Colon (tissue), 2 donors: ENCODE measurements around the gene TMEM184A.
"Not testable (repeated sequence)": the region's sequence is repeated elsewhere in the genome, so short reads cannot be mapped to it uniquely, and the experiment has no call there.

ENCODE experiments used
- FAIRE-seq: peaks from 2 replicates; lab custom pipeline; 2012; peaks lifted over from hg19 to GRCh38; lab: Jason Lieb, UNC
- donor health status: control.
- donor health status: control.

The TMEM184A gene

GRCh38 chr7:1523208-1523607 is 32.8 kb downstream of the TMEM184A start:
- no peak for FAIRE-seq

DNA sequence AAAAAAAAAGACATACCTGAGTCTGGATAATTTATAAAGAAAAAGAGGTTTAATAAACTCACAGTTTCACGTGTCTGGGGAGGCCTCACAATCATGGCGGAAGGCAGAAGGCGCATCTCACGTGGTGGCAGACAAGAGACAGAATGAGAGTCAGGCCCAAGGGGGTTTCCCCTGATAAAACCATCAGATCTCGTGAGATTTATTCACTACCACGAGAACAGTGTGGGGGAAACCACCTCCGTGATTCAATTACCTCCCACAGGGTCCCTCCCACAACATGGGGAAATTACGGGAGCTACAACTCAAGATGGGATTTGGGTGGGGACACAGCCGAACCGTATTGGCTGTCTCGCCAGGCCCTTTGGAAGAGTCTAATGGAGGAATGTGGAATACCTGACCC is 34.5 kb downstream of the TMEM184A start:
- no peak for FAIRE-seq

- no peak for FAIRE-seq
Observed at GRCh38 chr7:1520539-1521234, 35.3 kb downstream of the TMEM184A start.

- not testable (repeated sequence) for FAIRE-seq
Observed at GRCh38 chr7:1519322-1519922, 36.6 kb downstream of the TMEM184A start.

- FAIRE-seq: no peak
Observed at GRCh38 chr7:1516586-1517251, 39.3 kb downstream of the TMEM184A start.

- not testable (repeated sequence) for FAIRE-seq
Observed at GRCh38 chr7:1515509-1515967, 40.5 kb downstream of the TMEM184A start.

GRCh38 chr7:1514995-1515401 is 41.0 kb downstream of the TMEM184A start:
- FAIRE-seq: no peak

- no peak for FAIRE-seq
Observed at GRCh38 chr7:1514407-1514806, 41.6 kb downstream of the TMEM184A start.

- FAIRE-seq: no peak
Observed at GRCh38 chr7:1513657-1514095, 42.3 kb downstream of the TMEM184A start.

- no peak for FAIRE-seq
Observed at GRCh38 chr7:1512781-1513656, 43.0 kb downstream of the TMEM184A start.

- FAIRE-seq: no peak
Observed at GRCh38 chr7:1511444-1512422, 44.3 kb downstream of the TMEM184A start.

DNA sequence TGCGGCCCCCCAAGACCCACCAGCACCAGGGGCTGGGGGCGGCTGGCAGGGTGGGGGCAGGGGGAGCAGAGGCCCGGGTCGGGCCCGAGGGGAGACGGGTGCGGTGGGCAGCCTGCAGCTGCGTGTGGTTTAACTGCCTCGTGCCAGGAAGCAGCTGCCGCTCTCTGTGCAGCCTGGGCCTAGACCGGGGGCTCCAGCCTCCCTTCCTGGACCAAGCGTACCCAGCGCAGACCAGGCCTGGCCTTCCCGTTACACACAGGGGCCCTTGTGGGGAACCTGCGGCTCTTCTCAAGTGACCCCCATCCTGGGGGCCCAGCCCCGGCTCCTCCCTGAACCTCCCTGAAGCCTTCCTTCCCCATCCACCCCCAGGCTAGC is 45.2 kb downstream of the TMEM184A start:
- no peak for FAIRE-seq

DNA sequence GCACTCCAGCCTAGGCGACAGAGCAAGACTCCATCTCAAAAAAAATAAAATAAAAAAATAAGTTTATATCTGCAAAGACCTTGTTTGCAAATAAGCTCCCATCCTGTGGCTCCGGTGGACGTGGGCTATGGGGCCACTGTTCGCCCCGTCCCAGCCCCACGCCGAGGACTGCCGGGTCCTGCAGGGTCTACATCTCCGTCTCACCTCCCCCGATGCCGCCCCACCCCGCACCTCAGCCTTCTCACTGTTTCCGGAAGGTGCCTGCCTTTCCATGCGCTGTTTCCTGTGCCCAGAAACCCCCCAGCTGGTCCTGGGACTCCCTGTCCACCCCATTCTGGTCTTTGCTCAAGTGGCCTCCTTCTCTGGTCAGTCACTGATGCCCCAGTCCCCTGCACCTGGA is 46.8 kb downstream of the TMEM184A start:
- no peak for FAIRE-seq

- no peak for FAIRE-seq
Observed at GRCh38 chr7:1508277-1508758, 47.7 kb downstream of the TMEM184A start.

DNA sequence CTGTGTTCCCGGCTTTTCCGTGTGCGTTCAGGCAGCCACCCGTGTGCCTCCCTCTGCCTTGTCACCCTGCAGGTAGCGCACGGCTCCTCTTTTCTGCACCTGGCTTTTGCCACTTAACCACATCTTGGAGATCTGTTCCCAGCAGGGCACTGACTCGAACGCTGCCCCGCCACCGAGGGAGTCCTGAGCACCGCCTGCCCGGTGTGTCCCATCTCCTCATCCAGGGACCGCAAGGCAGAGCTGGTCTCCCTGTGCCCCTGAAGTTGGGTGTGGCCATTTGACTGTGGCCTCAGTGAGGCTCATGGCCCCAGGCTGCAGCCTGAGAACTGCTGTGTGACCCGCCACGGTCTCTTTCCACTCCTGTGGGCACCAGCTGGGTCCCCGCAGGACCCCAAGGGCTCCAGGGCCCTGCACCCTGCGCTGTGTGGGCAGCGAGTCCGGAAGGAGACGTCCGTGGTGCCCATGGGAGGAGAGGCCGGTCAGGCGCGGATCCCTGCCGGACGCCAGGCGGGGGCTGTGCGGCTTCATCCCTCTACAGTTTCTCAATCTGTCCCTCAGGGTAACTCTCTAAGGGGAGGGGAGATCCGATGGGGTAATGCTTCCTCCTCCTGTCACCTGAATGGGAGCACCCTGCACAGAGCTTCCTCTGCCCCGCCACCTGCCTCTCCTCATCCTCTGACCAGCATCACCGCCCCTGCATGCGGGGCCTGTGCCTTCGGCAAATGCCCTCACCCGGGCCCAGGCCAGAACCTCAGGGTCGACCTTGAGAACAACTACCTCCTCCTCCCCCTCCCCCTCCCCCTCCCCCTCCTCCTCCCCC is 50.1 kb downstream of the TMEM184A start:
- FAIRE-seq: no peak

GRCh38 chr7:1503816-1504775 is 51.9 kb downstream of the TMEM184A start, which contains the start of gene INTS1:
Gene INTS1, minus strand, starts transcription at chr7:1504389. Its CDS starts 429 bp downstream, at chr7:1503960.
- no peak for FAIRE-seq

GRCh38 chr7:1503390-1503789 is 52.6 kb downstream of the TMEM184A start:
- no peak for FAIRE-seq

DNA sequence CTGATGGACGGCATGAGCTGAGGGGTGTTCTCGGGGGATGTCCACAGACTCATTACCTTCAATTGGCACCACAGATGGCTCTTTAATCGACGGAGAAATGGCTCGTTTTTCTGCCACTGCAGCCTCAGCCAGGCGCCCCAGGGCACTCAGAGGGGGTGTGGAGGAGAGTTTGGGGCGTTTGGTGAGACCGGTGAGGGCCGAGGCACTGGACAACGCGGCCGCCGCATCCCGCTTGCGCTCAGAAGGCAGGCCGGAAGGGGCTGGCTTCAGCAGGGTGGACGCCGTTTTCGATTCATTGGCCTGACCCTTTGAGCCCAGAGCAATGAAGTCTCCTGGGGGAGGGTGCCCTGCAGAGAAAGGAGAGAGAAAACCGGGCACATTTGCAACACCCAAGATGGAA is 53.2 kb downstream of the TMEM184A start:
- FAIRE-seq: no peak
